Omental fat pad (tissue), 4 donors: ENCODE measurements around the gene APRT. TPM values are rescaled to one million over a fixed set of nuclear protein-coding genes. Genes with fewer than 3 reads are reported as not detected.

Experiments used
- ATAC-seq: fragments of 150-250 bp; one replicate; pipeline ENCODE4 v1.9.1; 2016; ENCODE audit warnings: mild to moderate bottlenecking, moderate library complexity; ENCODE audit not compliant: low FRiP score
- DNase-seq: peaks from one replicate; pipeline ENCODE4 v3.0.0-alpha.2; 2019; ENCODE audit warnings: low spot score
- CTCF ChIP-seq, 3 donors: fragments of 450-650 bp; IDR thresholded peaks; one replicate each; pipeline ENCODE4 v1.5.1; 2016 to 2017; ENCODE audit warnings: antibody characterized with exemption in 3 of 3, mild to moderate bottlenecking in 3 of 3, moderate library complexity in 2 of 3
- total RNA-seq, 4 donors: library from RNA; depleted of rRNA; stranded (reverse); fragments of >200 nt; gene quantifications; one replicate each; pipeline ENCODE4 v1.1.0, GENCODE V29; 2016

The APRT gene
- total RNA-seq = 100 to 1,000 TPM in 3 of 4 donors, 10 to 100 TPM in 1; 94.4 to 127 (median 115) TPM

GRCh38 chr16:88811769-88812512, at the start of gene APRT:
TSS of gene APRT (minus strand) at chr16:88811928. CDS start at chr16:88811899, 29 bp downstream.
- no peak for TF ChIP-seq CTCF (IDR thresholded peaks at IDR 0.05)
- ATAC-seq = peak; percentile 89

GRCh38 chr16:88861359-88861758, 49.6 kb upstream of the APRT start:
- no peak for TF ChIP-seq CTCF (IDR thresholded peaks at IDR 0.05)

More at GRCh38 chr16:88811769-88812512, at the start of gene APRT:
- peak; percentile 66 for DNase-seq

GRCh38 chr16:88859381-88860091, 47.8 kb upstream of the APRT start:
- ATAC-seq (no peak), DNase-seq (no peak)
- TF ChIP-seq CTCF (IDR thresholded peaks at IDR 0.05) = no peak

More at GRCh38 chr16:88861359-88861758, 49.6 kb upstream of the APRT start:
- ATAC-seq (no peak), DNase-seq (no peak)

- no peak for TF ChIP-seq CTCF (IDR thresholded peaks at IDR 0.05)
- DNase-seq = peak; percentile 41
- peak; percentile 23 for ATAC-seq
Measured at GRCh38 chr16:88857728-88858339, 46.1 kb upstream of the APRT start.

GRCh38 chr16:88856828-88857727, 45.4 kb upstream of the APRT start, which contains the start of the genes GALNS and TRAPPC2L:
TSS of gene GALNS (minus strand) at chr16:88856947. CDS start at chr16:88856877, 70 bp downstream.
TSS of gene TRAPPC2L (plus strand) at chr16:88857127. CDS start at chr16:88857151, 24 bp downstream.
- no peak for TF ChIP-seq CTCF (IDR thresholded peaks at IDR 0.05)
- ATAC-seq (peak; percentile 88), DNase-seq (peak; percentile 100)
